ENCODE measurements around the gene CCDC74B.
"Not testable (repeated sequence)": the region's sequence is repeated elsewhere in the genome, so short reads cannot be mapped to it uniquely, and the experiment has no call there.

CCDC74B gene

DNA sequence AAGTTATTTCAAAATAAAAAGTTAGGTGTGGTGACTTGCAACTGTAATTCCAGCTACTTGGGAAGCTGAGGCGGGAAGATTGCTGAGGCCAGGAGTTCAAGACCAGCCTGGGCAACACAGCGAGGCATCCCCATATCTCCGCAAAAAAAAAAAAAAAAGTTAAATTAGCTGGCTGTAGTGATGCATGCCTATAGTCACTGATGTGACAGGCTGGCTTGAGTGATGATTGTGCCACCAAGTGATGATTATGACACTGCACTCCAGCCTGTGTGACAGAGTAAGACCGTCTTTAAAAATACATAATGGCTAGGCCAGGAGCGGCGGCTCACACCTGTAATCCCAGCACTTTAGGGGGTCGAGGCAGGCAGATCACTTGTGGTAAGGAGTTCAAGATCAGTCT is 25.0 kb upstream of the CCDC74B start:
- CTCF ChIA-PET: interaction anchor here (0.6 kb wide), 1 partner anchor 141 kb away, joined by 3 read pairs; no protein-coding TSS in a partner anchor
- POLR2A ChIA-PET: no interaction called here
- TF ChIP-seq SUZ12 (IDR thresholded peaks at IDR 0.05): no peak
- no peak for TF ChIP-seq LEF1 (IDR thresholded peaks at IDR 0.05; ENCODE audit: borderline replicate concordance)
- no peak for TF ChIP-seq ELF4 (IDR thresholded peaks at IDR 0.05)
- TF ChIP-seq TARDBP (IDR thresholded peaks at IDR 0.05): no peak
- no peak for TF ChIP-seq FOXA1 (IDR thresholded peaks at IDR 0.05)
- no peak for TF ChIP-seq ARNT (IDR thresholded peaks at IDR 0.05)
- TF ChIP-seq CTBP1 (IDR thresholded peaks at IDR 0.05; ENCODE audit: borderline replicate concordance): no peak
- TF ChIP-seq SP1 (IDR thresholded peaks at IDR 0.05): no peak
- no peak for TF ChIP-seq L3MBTL2 (conservative IDR thresholded peaks at IDR 0.05)
- TF ChIP-seq BHLHE40 (IDR thresholded peaks at IDR 0.05; ENCODE audit: borderline replicate concordance): no peak
- no peak for DNase-seq (ENCODE audit: extremely low spot score)

DNA sequence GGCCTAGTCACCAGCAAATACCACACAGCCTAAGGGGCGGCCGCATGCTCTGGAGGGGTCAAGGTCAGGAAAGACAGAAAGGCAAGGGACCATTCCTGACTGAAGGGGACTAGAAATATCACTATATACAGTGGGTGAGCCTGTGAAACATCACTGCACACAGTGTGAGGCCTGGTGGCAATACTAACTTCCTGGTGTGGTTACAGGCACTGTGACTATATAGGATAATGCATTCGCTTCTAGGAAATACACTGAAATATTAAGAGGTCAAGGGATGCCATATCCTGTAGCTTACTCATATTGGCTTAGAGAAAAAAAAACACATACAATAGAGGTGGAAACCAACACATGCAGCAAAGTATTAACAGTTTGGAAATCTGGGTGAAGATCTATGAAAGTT is 24.3 kb upstream of the CCDC74B start:
- CTCF ChIA-PET; DNase-seq (ENCODE audit: extremely low spot score); POLR2A ChIA-PET: not testable (repeated sequence)

DNA sequence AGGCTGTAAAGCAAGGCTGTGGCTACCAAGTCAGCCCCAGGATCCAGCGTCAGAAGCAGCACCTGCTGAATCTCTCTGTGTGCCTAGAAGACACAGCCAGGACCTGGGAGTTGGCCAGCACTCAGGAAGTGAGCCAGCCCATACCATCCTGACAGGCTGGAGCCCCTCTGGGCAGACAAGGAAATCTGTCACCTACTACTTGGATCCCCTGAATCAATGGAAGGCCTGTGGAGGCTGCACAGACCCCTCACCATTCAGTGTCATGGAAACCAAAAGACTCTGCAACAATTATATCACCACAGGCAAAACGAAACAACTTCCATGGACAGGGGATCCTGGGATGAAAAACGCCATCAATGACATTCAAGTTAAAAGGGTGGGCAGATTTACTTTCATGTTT is 21.7 kb upstream of the CCDC74B start:
- DNase-seq (ENCODE audit: extremely low spot score); POLR2A ChIA-PET; CTCF ChIA-PET: not testable (repeated sequence)

DNA sequence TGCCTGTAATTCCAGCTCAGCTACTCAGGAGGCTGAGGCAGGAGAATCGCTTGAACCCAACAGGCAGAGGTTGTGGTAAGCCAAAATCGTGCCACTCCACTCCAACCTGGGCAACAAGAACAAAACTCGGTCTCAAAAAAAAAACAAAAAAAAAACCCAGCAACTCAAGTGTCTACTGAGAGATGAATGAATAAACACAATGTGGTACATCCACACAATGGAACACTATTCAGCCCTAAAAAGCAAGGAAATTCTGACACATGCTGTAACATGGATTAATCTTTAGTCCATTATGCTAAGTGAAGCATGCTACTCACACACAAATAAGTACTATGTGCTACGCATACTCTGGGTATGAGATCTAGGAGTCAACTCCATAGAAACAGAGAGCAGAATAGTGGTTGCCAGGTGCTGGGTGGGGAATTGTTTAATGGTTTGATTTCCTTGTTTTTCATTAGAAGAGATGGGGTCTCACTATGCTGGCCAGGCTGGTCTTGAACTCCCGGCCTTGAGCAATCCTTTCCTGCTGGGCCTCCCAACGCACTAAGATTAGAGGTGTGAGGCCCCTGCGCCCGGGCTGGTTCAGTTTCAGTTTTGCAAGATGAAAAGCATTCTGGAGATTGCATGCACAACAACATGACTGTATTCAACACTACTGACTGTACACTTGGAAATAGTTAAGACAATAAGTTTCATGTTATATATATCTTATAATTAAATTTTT is 20.5 kb upstream of the CCDC74B start:
- POLR2A ChIA-PET: no interaction called here
- no peak for DNase-seq (ENCODE audit: extremely low spot score)
- TF ChIP-seq LEF1 (IDR thresholded peaks at IDR 0.05; ENCODE audit: borderline replicate concordance) (no peak), HDGF (IDR thresholded peaks at IDR 0.05; ENCODE audit: borderline replicate concordance) (no peak), FOXM1 (IDR thresholded peaks at IDR 0.05; ENCODE audit: borderline replicate concordance) (no peak), FOXA1 (IDR thresholded peaks at IDR 0.05) (no peak), CTBP1 (IDR thresholded peaks at IDR 0.05; ENCODE audit: borderline replicate concordance) (no peak), NFRKB (IDR thresholded peaks at IDR 0.05) (no peak), ELF4 (IDR thresholded peaks at IDR 0.05) (no peak)
- TF ChIP-seq, protein P1, sequence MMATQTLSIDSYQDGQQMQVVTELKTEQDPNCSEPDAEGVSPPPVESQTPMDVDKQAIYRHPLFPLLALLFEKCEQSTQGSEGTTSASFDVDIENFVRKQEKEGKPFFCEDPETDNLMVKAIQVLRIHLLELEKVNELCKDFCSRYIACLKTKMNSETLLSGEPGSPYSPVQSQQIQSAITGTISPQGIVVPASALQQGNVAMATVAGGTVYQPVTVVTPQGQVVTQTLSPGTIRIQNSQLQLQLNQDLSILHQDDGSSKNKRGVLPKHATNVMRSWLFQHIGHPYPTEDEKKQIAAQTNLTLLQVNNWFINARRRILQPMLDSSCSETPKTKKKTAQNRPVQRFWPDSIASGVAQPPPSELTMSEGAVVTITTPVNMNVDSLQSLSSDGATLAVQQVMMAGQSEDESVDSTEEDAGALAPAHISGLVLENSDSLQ (IDR thresholded peaks at IDR 0.05): no peak
- CTCF ChIA-PET: no interaction called here

DNA sequence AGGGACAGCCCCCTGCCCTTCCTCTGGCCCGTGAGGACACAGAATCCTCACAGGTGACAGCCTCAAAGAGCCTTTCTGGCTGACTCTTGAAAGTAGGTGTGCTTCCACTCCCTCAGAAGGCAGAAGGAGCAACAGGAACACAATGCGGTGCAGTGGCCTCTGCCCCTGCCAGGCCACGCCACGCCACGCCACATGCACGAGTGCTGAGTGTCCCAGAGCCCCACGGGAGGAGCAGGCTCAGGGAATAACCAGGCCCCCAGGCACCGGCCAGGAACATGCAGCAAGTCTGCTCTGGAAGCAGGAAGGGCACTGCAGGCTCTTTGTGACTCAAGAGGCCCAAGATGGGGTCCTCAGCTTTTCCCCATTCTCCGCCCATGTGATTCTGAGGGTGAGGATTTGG is 18.1 kb upstream of the CCDC74B start:
- TF ChIP-seq FOXK2 (IDR thresholded peaks at IDR 0.05): no peak
- TF ChIP-seq BHLHE40 (IDR thresholded peaks at IDR 0.05; ENCODE audit: borderline replicate concordance): no peak
- no peak for TF ChIP-seq TARDBP (IDR thresholded peaks at IDR 0.05)
- ChIA-PET POLR2A (no interaction called here), CTCF (no interaction called here)
- no peak for DNase-seq (ENCODE audit: extremely low spot score)

DNA sequence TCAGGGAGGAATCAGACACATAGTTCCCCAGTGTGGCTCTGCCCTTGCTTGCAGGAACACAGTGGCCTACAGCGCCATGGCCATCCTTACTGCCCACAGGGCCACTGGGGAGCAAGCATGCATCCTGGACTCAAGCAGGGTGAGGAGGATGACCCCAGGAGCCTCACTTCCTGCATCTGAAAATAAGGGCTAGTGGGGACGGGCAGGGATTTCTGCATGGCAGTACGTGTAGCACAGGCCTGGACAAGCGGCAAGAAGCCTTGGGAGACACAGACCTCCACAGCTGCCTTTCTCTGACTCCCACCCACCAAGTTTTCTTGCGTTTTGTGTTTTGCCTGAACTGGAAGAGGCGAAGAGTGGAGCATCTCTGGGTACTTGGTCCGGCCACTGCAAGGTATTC is 17.6 kb upstream of the CCDC74B start:
- DNase-seq (ENCODE audit: extremely low spot score); POLR2A ChIA-PET; CTCF ChIA-PET: not testable (repeated sequence)

DNA sequence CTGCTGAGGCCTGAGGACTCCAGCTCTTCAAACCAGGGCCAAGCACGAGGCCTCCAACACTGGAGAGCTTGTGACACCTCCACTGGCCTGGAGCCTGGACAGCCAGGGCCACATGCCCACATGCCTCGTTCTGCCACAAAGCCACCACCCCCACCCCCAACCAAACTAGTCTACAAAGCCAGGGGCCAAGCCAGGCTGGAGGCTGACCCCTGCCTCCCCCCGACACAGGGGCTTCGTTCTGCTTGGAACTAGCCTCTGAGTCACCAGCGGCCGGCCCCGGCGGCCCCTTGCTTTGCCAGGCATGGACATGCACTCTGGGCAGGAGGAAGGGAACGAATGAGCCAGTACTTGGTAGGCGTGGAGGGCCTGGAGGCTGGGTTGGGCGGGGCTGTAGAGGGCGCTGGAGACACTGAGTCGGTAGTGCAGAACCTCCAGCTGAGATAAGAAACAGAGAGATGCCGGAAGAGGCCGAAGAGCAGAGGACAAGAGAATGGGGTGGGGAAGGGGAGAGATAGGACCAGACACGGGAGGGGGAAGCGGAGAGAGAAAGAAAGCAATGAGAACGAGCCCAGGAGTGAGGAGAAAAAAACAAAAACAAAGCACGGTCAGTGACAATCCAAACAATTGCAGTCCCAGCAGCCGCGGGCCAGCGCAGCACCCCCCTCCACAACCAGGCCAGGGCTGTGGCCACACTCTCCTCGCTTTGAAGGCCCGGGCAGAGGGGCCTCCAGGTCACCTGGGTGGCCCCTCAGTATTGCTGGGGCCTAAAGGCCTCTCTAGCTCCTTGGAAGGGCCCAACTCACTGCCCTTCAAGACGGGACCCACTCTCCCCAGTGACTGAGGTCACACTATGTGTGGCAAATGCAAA is 16.2 kb upstream of the CCDC74B start:
- CTCF ChIA-PET; POLR2A ChIA-PET; DNase-seq (ENCODE audit: extremely low spot score): not testable (repeated sequence)

DNA sequence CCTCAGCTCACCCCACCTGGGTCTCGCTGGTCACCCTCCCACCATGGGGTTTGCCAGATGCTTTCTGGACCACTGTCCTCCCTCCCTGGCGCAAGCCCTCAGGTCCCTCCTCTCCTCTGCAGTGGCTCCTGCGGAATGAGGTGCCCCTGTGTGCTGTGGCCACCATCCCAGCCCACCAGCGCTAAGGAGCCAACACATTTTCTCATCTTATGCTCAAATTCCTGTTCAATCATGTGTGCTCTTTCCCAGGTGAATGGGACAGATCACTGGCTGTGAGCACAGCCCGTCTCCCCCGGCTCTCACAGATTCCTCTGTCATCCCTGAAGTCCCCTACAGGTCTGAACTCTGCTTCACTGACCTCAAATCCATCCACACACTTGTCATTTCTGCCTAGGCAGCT is 15.2 kb upstream of the CCDC74B start:
- ChIA-PET CTCF (no interaction called here), POLR2A (no interaction called here)

DNA sequence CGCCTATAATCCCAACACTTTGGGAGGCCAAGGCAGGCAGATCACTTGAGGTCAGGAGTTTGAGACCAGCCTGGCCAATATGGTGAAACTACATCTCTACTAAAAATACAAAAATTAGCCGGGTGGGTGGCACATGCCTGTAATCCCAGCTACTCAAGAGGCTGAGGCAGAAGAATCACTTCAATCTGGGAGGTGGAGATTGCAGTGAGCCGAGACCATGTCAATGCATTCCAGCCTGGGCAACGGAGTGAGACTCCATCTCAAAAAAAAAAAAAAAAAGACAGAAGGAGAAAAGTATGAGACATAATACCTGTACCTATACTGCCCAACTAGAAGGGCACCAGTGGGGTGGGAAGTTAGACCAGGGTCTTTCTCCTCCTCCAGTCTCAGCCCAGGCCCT is 14.5 kb upstream of the CCDC74B start:
- DNase-seq (ENCODE audit: extremely low spot score); CTCF ChIA-PET: not testable (repeated sequence)
- POLR2A ChIA-PET: interaction anchor here (1.0 kb wide), 1 partner anchor 183 kb away, joined by 3 read pairs; the partner anchor contains the start of gene IMP4

More for the DNA sequence above, 15.2 kb upstream of the CCDC74B start:
- TF ChIP-seq HDGF (IDR thresholded peaks at IDR 0.05; ENCODE audit: borderline replicate concordance): no peak
- no peak for TF ChIP-seq L3MBTL2 (conservative IDR thresholded peaks at IDR 0.05)
- no peak for TF ChIP-seq NFRKB (IDR thresholded peaks at IDR 0.05)
- no peak for TF ChIP-seq ELF4 (IDR thresholded peaks at IDR 0.05)
- no peak for TF ChIP-seq FOXM1 (IDR thresholded peaks at IDR 0.05; ENCODE audit: borderline replicate concordance)
- no peak for DNase-seq (ENCODE audit: extremely low spot score)
